H1 (cell line): ENCODE measurements around the gene PLEKHA1. TPM values are rescaled to one million over a fixed set of nuclear protein-coding genes. Genes with fewer than 3 reads are reported as not detected.

Experiments used
- CTCF ChIA-PET: fragments of 300-600 bp; sonication (Branson Sonifier 250); formaldehyde crosslinking; loops from one replicate; lab custom pipeline; 2021; ENCODE audit not compliant: partially characterized antibody; lab: Charles Lee
- POLR2A ChIA-PET: fragments of 300-600 bp; sonication (Branson Sonifier 250); formaldehyde crosslinking; loops from one replicate; lab custom pipeline; 2021; ENCODE audit warnings: inconsistent platforms; ENCODE audit not compliant: partially characterized antibody; lab: Charles Lee
- DNase-seq, 2 experiments: peaks; one replicate each; pipeline versions ENCODE4 v3.0.0 to v3.0.0-alpha.2; 2010 to 2022; ENCODE audit warnings: low spot score in 2 of 2, low read depth in 1 of 2, mixed read lengths in 1 of 2
- FAIRE-seq: peaks from 2 replicates; lab custom pipeline; 2011; peaks lifted over from hg19 to GRCh38; lab: Jason Lieb, UNC
- H2AFZ ChIP-seq: 2 replicates; pipeline ENCODE4 v1.8.1; 2012; ENCODE audit warnings: low read length, inconsistent platforms
- H2AK5ac ChIP-seq: 2 replicates; pipeline ENCODE4 v1.6.1; 2013; ENCODE audit warnings: low read depth, low read length
- H2BK120ac ChIP-seq: replicated peaks from 2 replicates; pipeline ENCODE3; 2013; ENCODE audit warnings: low read depth, low read length, inconsistent platforms
- H2BK12ac ChIP-seq: 2 replicates; pipeline ENCODE4 v1.6.1; 2013; ENCODE audit warnings: low read depth, low read length
- H2BK15ac ChIP-seq: 2 replicates; pipeline ENCODE4 v1.6.1; 2013; ENCODE audit warnings: low read length
- H2BK20ac ChIP-seq: 2 replicates; pipeline ENCODE4 v1.6.1; 2013; ENCODE audit warnings: low read length
- H2BK5ac ChIP-seq: 2 replicates; pipeline ENCODE4 v1.6.1; 2013; ENCODE audit warnings: low read depth, low read length
- H3K14ac ChIP-seq: 2 replicates; pipeline ENCODE4 v1.6.1; 2013; ENCODE audit warnings: inconsistent platforms; ENCODE audit not compliant: insufficient read length
- H3K18ac ChIP-seq: 2 replicates; pipeline ENCODE4 v1.6.1; 2013; ENCODE audit warnings: low read length; ENCODE audit errors: extremely low read depth
- H3K23ac ChIP-seq: 2 replicates; pipeline ENCODE4 v1.6.1; 2013; ENCODE audit warnings: inconsistent platforms; ENCODE audit not compliant: insufficient read length
- H3K23me2 ChIP-seq: 2 replicates; pipeline ENCODE4 v1.6.1; 2013; ENCODE audit warnings: low read depth, low read length
- H3K27ac ChIP-seq: 2 replicates; pipeline ENCODE4 v1.6.1; 2011; ENCODE audit warnings: low read depth, low read length, inconsistent platforms
- H3K27me3 ChIP-seq, 4 experiments: replicated peaks in 1 of 4; 1 replicate in 1 of 4; 2 replicates in 3 of 4; pipeline versions ENCODE4 v1.6.1 to v1.8.1; 2011 to 2013; ENCODE audit warnings: low read length in 3 of 4, mild to moderate bottlenecking in 3 of 4, inconsistent platforms in 2 of 4, mixed read lengths in 2 of 4, moderate library complexity in 1 of 4; ENCODE audit not compliant: control insufficient read depth in 3 of 4, insufficient read depth in 3 of 4; ENCODE audit errors: extremely low read depth in 1 of 4
- H3K36me3 ChIP-seq, 4 experiments: 2 replicates each; pipeline versions ENCODE4 v1.6.1 to v1.8.1; 2011 to 2013; ENCODE audit warnings: mild to moderate bottlenecking in 4 of 4, low read length in 3 of 4, moderate library complexity in 2 of 4, control low read depth in 1 of 4, inconsistent platforms in 1 of 4; ENCODE audit not compliant: insufficient read depth in 4 of 4, control insufficient read depth in 2 of 4
- H3K4ac ChIP-seq: replicated peaks from 2 replicates; pipeline ENCODE3; 2013; ENCODE audit warnings: low read length, low read depth, mixed read lengths, inconsistent platforms; ENCODE audit not compliant: insufficient read length
- H3K4me1 ChIP-seq, 4 experiments: replicated peaks in 1 of 4; 1 replicate in 1 of 4; 2 replicates in 3 of 4; pipeline versions ENCODE4 v1.6.1 to v1.8.1; 2011 to 2013; ENCODE audit warnings: low read length in 3 of 4, inconsistent platforms in 2 of 4, mixed read lengths in 1 of 4; ENCODE audit not compliant: insufficient read depth in 4 of 4, control insufficient read depth in 3 of 4
- H3K4me2 ChIP-seq, 2 experiments: 2 replicates each; pipeline versions ENCODE4 v1.6.1 to v1.8.1; 2011 to 2013; ENCODE audit warnings: low read depth in 2 of 2, low read length in 2 of 2, control low read depth in 1 of 2, inconsistent platforms in 1 of 2, mild to moderate bottlenecking in 1 of 2; ENCODE audit not compliant: insufficient read depth in 1 of 2
- H3K4me3 ChIP-seq, 4 experiments: fragments of 200-600, 300-600 bp in 1 of 4; sonication (generic), shearing (Covaris generic), sonication (Bioruptor Twin) in 1 of 4; 2 replicates each; pipeline versions ENCODE4 v1.5.1 to v1.8.1; 2011 to 2016; ENCODE audit warnings: low read length in 4 of 4, low read depth in 3 of 4, control low read depth in 2 of 4, inconsistent platforms in 2 of 4, mild to moderate bottlenecking in 2 of 4, mixed read lengths in 1 of 4, moderate library complexity in 1 of 4; ENCODE audit not compliant: insufficient read depth in 2 of 4; ENCODE audit errors: extremely low read depth in 1 of 4
- H3K56ac ChIP-seq: replicated peaks from 2 replicates; pipeline ENCODE3; 2013; ENCODE audit warnings: low read depth, mild to moderate bottlenecking, mixed read lengths, low read length, inconsistent platforms; ENCODE audit not compliant: insufficient read length
- H3K79me1 ChIP-seq: 2 replicates; pipeline ENCODE4 v1.6.1; 2013; ENCODE audit warnings: low read depth, low read length, control low read depth
- H3K79me2 ChIP-seq, 2 experiments: 2 replicates each; pipeline versions ENCODE4 v1.6.1 to v1.8.1; 2012 to 2013; ENCODE audit warnings: low read length in 2 of 2, mild to moderate bottlenecking in 2 of 2, inconsistent platforms in 1 of 2; ENCODE audit not compliant: insufficient read depth in 2 of 2, control insufficient read depth in 1 of 2
- H3K9ac ChIP-seq, 4 experiments: replicated peaks in 1 of 4; 1 replicate in 1 of 4; 2 replicates in 3 of 4; pipeline versions ENCODE4 v1.6.1 to v1.8.1; 2011 to 2013; ENCODE audit warnings: low read depth in 3 of 4, low read length in 3 of 4, control low read depth in 2 of 4, mild to moderate bottlenecking in 2 of 4, moderate library complexity in 2 of 4, inconsistent platforms in 1 of 4; ENCODE audit errors: extremely low read depth in 1 of 4
- H3K9me3 ChIP-seq, 2 experiments: 2 replicates each; pipeline versions ENCODE4 v1.6.1 to v1.8.1; 2012 to 2013; ENCODE audit warnings: mild to moderate bottlenecking in 2 of 2, moderate library complexity in 2 of 2, control low read depth in 1 of 2, inconsistent platforms in 1 of 2, low read depth in 1 of 2, low read length in 1 of 2, mixed read lengths in 1 of 2; ENCODE audit not compliant: insufficient read depth in 2 of 2
- H4K20me1 ChIP-seq, 2 experiments: replicated peaks in 1 of 2; 2 replicates each; pipeline versions ENCODE3 to v1.8.1; 2011 to 2013; ENCODE audit warnings: inconsistent platforms in 2 of 2, low read length in 2 of 2, mild to moderate bottlenecking in 1 of 2; ENCODE audit not compliant: insufficient read depth in 2 of 2, control insufficient read depth in 1 of 2
- H4K5ac ChIP-seq: 2 replicates; pipeline ENCODE4 v1.6.1; 2013; ENCODE audit warnings: low read length, low read depth, mixed read lengths, inconsistent platforms; ENCODE audit not compliant: insufficient read length
- H4K8ac ChIP-seq: 2 replicates; pipeline ENCODE4 v1.8.0; 2013; ENCODE audit warnings: mild to moderate bottlenecking, moderate library complexity, low read length, inconsistent platforms; ENCODE audit not compliant: insufficient read depth; ENCODE audit errors: extremely low read depth
- H4K91ac ChIP-seq: replicated peaks from 2 replicates; pipeline ENCODE3; 2013; ENCODE audit warnings: low read length, mixed read lengths, inconsistent platforms; ENCODE audit not compliant: insufficient read length
- ASH2L ChIP-seq: fragments of 200-600, 300-600 bp; sonication (generic); IDR thresholded peaks from one replicate; pipeline ENCODE4 v1.7.1; 2017; ENCODE audit warnings: low read length
- BCL11A ChIP-seq, 2 experiments: IDR thresholded peaks; one replicate each; pipeline ENCODE4 v1.6.1; 2011; ENCODE audit warnings: low read depth in 2 of 2, low read length in 2 of 2, mild to moderate bottlenecking in 2 of 2
- BRCA1 ChIP-seq: IDR thresholded peaks from 2 replicates; pipeline ENCODE4 v1.6.1; 2012; ENCODE audit warnings: low read depth, low read length, improper control_type of control experiment
- CHD1 ChIP-seq: IDR thresholded peaks from 2 replicates; pipeline ENCODE4 v1.6.1; 2012; ENCODE audit warnings: low read depth, low read length, improper control_type of control experiment
- EGR1 ChIP-seq: IDR thresholded peaks from 2 replicates; pipeline ENCODE4 v1.6.1; 2011; ENCODE audit warnings: low read depth, low read length, borderline replicate concordance
- HDAC2 ChIP-seq, 2 experiments: fragments of 300-600 bp in 1 of 2; sonication (generic) in 1 of 2; IDR thresholded peaks; 2 replicates each; pipeline ENCODE4 v1.6.1; 2011 to 2012; ENCODE audit warnings: low read depth in 2 of 2, low read length in 2 of 2, mild to moderate bottlenecking in 2 of 2, moderate library complexity in 2 of 2, borderline replicate concordance in 1 of 2, inconsistent platforms in 1 of 2
- KDM5A ChIP-seq: fragments of 200-600 bp; IDR thresholded peaks from 2 replicates; pipeline ENCODE4 v1.7.1; 2012; ENCODE audit warnings: mild to moderate bottlenecking, low read length, inconsistent platforms, mixed read lengths
- PHF8 ChIP-seq: fragments of 200-600 bp; sonication (generic); conservative IDR thresholded peaks from 2 replicates; pipeline ENCODE4 v1.7.1; 2012; ENCODE audit warnings: low read depth, mild to moderate bottlenecking, inconsistent platforms, low read length, moderate library complexity
- RFX5 ChIP-seq: IDR thresholded peaks from 2 replicates; pipeline ENCODE4 v1.6.1; 2011; ENCODE audit warnings: low read depth, low read length, improper control_type of control experiment, borderline replicate concordance
- RXRA ChIP-seq: IDR thresholded peaks from 2 replicates; pipeline ENCODE4 v1.6.1; 2011; ENCODE audit warnings: low read depth, mild to moderate bottlenecking, low read length, moderate library complexity; ENCODE audit not compliant: insufficient read depth
- SIX5 ChIP-seq: IDR thresholded peaks from 2 replicates; pipeline ENCODE4 v1.6.1; 2011; ENCODE audit warnings: mild to moderate bottlenecking, low read depth, low read length
- SUZ12 ChIP-seq: fragments of 200-600 bp; sonication (generic); IDR thresholded peaks from 2 replicates; pipeline ENCODE4 v1.6.1; 2012; ENCODE audit warnings: mild to moderate bottlenecking, inconsistent platforms, low read length, moderate library complexity, mixed read lengths
- TAF7 ChIP-seq: optimal IDR thresholded peaks from 2 replicates; pipeline ENCODE3; 2011; ENCODE audit warnings: low read depth, mild to moderate bottlenecking, inconsistent platforms, low read length, moderate library complexity, borderline replicate concordance
- ZNF274 ChIP-seq: IDR thresholded peaks from 2 replicates; pipeline ENCODE4 v1.7.0; 2012; ENCODE audit warnings: low read length, borderline replicate concordance; ENCODE audit errors: extremely low read depth
- WGBS, 2 experiments: shearing (Covaris generic) in 1 of 2; methylation state at CpG; one replicate each; pipeline versions ENCODE4 v1.1.6 to v1.1.7; 2013 to 2015; ENCODE audit warnings: low lambda C conversion rate in 2 of 2, mixed read lengths in 2 of 2, inconsistent platforms in 1 of 2, low coverage in 1 of 2, missing lambda C conversion rate in 1 of 2; ENCODE audit not compliant: insufficient replicate concordance in 2 of 2, insufficient coverage in 1 of 2, insufficient read length in 1 of 2; ENCODE audit errors: extremely low coverage in 1 of 2, missing lambda C conversion rate in 1 of 2; 5-methylcytosine and 5-hydroxymethylcytosine counted together
- polyA plus RNA-seq, 7 experiments: library from polyadenylated mRNA; depleted of rRNA in 3 of 7; stranded (reverse) in 5 of 7; unstranded in 2 of 7; fragments of >200 nt in 5 of 7; fragments of 200-250 nt in 2 of 7; gene quantifications; 1 replicate in 5 of 7; 2 replicates in 1 of 7; 4 replicates in 1 of 7; pipeline versions ENCODE4 v1.2.1 to v1.2.3, GENCODE V29; 2011 to 2013; ENCODE audit warnings: missing spikeins in 2 of 7, mixed read lengths in 2 of 7
- total RNA-seq: library from RNA; stranded (reverse); fragmentation: NEBNext Ultra II Directional; extraction: Animal tissue kit (Norgen Biotek cat#: 25700); gene quantifications from 2 replicates; pipeline ENCODE4 v1.2.1, GENCODE V29; 2021

PLEKHA1 gene
- total and polyA plus RNA-seq, 2 of the 8 experiments (the other 6 are each of a cell fraction or from before 2014, with no cell fraction given), result 15.6 to 39.7 TPM

DNA sequence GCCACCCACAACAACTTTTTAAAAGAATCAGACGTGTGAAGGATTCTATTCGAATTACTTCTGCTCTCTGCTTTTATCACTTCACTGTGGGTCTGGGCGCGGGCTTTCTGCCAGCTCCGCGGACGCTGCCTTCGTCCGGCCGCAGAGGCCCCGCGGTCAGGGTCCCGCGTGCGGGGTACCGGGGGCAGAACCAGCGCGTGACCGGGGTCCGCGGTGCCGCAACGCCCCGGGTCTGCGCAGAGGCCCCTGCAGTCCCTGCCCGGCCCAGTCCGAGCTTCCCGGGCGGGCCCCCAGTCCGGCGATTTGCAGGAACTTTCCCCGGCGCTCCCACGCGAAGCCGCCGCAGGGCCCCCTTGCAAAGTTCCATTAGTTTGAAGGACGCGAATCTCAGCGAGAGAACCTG, 86.4 kb downstream of the PLEKHA1 start:
- Histone ChIP-seq H3K23ac (no peak overlapping the region), H3K4me1 (peaks cover 0 to 20% (median 5%) of the 10 kb centered on the region in 4 experiments; a peak in 6 of 7 replicates), H3K14ac (no peak overlapping the region), H3K56ac (no peak overlapping the region), H3K23me2 (peaks cover 17% of the 10 kb centered on the region; the same call in 1 of the 2 replicates), H2AK5ac (no peak overlapping the region), H3K27ac (no peak overlapping the region), H4K8ac (peak overlapping the region; percentile 29; the same call in 1 of the 2 replicates), H3K18ac (no peak overlapping the region; the same call in 1 of the 2 replicates), H3K4me2 (peak overlapping the region; percentile 78 to 100), H2BK5ac (no peak overlapping the region), H4K20me1 (peaks cover 3% of the 10 kb centered on the region in 2 experiments), H4K5ac (no peak overlapping the region), H3K79me2 (no peaks in the 10 kb centered on the region), H3K9ac (no peak overlapping the region), H3K4ac (no peak overlapping the region), H4K91ac (no peak overlapping the region), H3K79me1 (no peaks in the 10 kb centered on the region), H2BK12ac (no peak overlapping the region), H3K9me3 (no peaks in the 10 kb centered on the region), H2BK120ac (no peak overlapping the region), H3K27me3 (peaks cover 25 to 47% (median 41%) of the 10 kb centered on the region in 4 experiments), H2AFZ (peak overlapping the region; percentile 45; the same call in 1 of the 2 replicates), H2BK20ac (no peak overlapping the region), H3K4me3 (peak overlapping the region; percentile 42 to 67 (median 45)), H2BK15ac (no peak overlapping the region), H3K36me3 (peaks cover 0 to 6% (median 0%) of the 10 kb centered on the region in 4 experiments; a peak in 1 of 8 replicates)
- ChIA-PET POLR2A (no interaction called here), CTCF (interaction anchor here (1.1 kb wide), 1 partner anchor 162 kb away, joined by 3 read pairs; no protein-coding TSS in a partner anchor)
- WGBS, 2 experiments, result 5% methylated on average over 32 of the region's 40 CpGs; no CpG with 5 or more reads in 1 of the 2 experiments
- DNase-seq (no peak), FAIRE-seq (no peak)
- TF ChIP-seq ASH2L (peak; percentile 35), SUZ12 (peak; percentile 57; the same call in 1 of the 2 replicates), BCL11A (IDR thresholded peaks at IDR 0.05; ENCODE audit: low read depth in 2 of 2, low read length in 2 of 2) (no peak), TAF7 (no peak), PHF8 (0 out of 2 replicates have a peak, but pooled peaks have one; percentile 11), CHD1 (no peak), HDAC2 (IDR thresholded peaks at IDR 0.05; ENCODE audit: borderline replicate concordance in 1 of 2, low read depth in 2 of 2, low read length in 2 of 2) (no peak), ZNF274 (no peak), EGR1 (no peak), SIX5 (no peak), RFX5 (no peak), KDM5A (no peak), BRCA1 (no peak), RXRA (no peak)
